CD4-positive, alpha-beta T cell treated with Interleukin-17A for 4 hours (primary cell): ENCODE results near the gene SLC9A2.

Experiments used
- DNase-seq: peaks from one replicate; pipeline ENCODE4 v3.0.0-alpha.2; 2020; ENCODE audit warnings: mixed read lengths

SLC9A2 gene

GRCh38 chr2:102736410-102737409 is 117.4 kb downstream of the SLC9A2 start:
- DNase-seq = peak; percentile 91

DNA sequence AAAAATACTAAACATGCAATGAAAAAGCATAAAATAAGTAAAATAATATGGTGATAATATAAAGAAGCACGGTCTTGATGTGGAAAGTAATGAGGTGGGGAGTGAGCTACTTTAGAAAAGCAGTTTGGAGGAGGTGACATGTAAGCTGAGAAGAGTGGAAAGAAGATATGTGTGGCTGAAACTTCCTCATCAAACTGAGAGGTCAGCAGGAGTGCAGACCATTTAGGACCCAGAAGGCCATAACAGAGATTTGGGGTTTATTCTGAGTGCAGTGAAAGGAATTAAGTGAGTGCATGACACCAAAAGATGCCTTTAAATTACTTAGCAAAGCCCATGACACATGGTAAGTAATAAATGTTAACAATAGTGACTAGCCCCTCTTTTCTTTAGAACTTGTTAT is 118.1 kb downstream of the SLC9A2 start:
- DNase-seq = no peak

GRCh38 chr2:102743259-102743658 is 123.9 kb downstream of the SLC9A2 start:
- no peak for DNase-seq

- DNase-seq = no peak
Observed at GRCh38 chr2:102748107-102748506, 128.8 kb downstream of the SLC9A2 start.

DNA sequence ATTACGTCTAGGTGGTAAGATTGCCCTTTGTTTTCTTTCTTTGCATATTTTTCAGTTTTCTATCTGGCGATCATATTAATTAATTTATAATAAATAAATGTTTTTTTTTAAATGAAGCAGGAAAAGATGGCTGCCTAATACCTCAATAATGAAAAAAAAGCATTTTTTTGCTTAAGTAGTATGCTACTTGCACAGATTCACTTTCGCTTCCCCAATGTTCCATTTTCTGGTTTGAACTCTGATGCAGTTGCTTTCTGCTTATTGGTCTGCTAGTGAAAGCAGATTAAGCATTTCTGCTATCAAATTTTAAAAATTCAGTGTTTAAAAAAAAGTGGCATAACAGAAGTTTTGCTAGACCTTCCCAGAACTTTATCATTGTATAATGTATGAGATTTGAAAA is 130.6 kb downstream of the SLC9A2 start:
- DNase-seq = no peak

GRCh38 chr2:102753563-102754159 is 134.3 kb downstream of the SLC9A2 start:
- DNase-seq = peak; percentile 37

- no peak for DNase-seq
Observed at GRCh38 chr2:102754456-102755145, 135.2 kb downstream of the SLC9A2 start.

- no peak for DNase-seq
Observed at GRCh38 chr2:102755284-102755683, 135.9 kb downstream of the SLC9A2 start.

DNA sequence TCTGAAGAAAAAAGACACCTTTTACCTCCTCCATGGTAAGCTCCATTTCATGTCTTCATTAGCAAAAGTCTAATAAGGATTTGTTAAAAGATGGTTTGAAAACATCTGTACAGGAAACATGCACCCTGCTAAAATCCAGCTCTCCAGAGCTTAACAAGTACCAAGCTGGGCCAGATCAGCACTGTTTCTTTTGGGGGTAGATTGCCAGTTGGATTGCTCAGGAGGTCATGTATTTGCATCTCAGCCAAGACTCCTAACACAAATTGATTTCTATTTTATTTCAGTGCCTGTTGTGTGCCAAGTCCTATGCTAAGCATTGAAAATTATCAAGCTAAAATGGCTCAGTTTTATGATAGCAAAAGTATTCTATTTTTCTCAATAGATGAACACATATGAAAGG is 139.1 kb downstream of the SLC9A2 start:
- no peak for DNase-seq
